Esophagus squamous epithelium (tissue), 4 donors: ENCODE results near the gene GLIPR2.

Experiments
- POLR2A ChIP-seq, 4 donors: fragments of 450-650 bp; IDR thresholded peaks; one replicate each; pipeline ENCODE4 v1.6.1; 2017; ENCODE audit warnings: antibody characterized with exemption in 4 of 4, mild to moderate bottlenecking in 4 of 4, moderate library complexity in 3 of 4
- TF ChIP-seq, protein P1 (sequence below), 6 experiments: fragments of 450-650 bp in 4 of 6; fragments of 200-600 bp in 2 of 6; sonication (generic) in 2 of 6; IDR thresholded peaks; one replicate each; pipeline ENCODE4 v1.5.1; 2016 to 2019; ENCODE audit warnings: antibody characterized with exemption in 6 of 6, mild to moderate bottlenecking in 4 of 6, moderate library complexity in 4 of 6

- TF ChIP-seq, protein P1, sequence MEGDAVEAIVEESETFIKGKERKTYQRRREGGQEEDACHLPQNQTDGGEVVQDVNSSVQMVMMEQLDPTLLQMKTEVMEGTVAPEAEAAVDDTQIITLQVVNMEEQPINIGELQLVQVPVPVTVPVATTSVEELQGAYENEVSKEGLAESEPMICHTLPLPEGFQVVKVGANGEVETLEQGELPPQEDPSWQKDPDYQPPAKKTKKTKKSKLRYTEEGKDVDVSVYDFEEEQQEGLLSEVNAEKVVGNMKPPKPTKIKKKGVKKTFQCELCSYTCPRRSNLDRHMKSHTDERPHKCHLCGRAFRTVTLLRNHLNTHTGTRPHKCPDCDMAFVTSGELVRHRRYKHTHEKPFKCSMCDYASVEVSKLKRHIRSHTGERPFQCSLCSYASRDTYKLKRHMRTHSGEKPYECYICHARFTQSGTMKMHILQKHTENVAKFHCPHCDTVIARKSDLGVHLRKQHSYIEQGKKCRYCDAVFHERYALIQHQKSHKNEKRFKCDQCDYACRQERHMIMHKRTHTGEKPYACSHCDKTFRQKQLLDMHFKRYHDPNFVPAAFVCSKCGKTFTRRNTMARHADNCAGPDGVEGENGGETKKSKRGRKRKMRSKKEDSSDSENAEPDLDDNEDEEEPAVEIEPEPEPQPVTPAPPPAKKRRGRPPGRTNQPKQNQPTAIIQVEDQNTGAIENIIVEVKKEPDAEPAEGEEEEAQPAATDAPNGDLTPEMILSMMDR (IDR thresholded peaks at IDR 0.05) = no peak
- no peak for TF ChIP-seq POLR2A (IDR thresholded peaks at IDR 0.05)
Observed at GRCh38 chr9:36161187-36161586, 24.7 kb downstream of the GLIPR2 start.
